ENCODE results near the gene CEP85L.

DNA sequence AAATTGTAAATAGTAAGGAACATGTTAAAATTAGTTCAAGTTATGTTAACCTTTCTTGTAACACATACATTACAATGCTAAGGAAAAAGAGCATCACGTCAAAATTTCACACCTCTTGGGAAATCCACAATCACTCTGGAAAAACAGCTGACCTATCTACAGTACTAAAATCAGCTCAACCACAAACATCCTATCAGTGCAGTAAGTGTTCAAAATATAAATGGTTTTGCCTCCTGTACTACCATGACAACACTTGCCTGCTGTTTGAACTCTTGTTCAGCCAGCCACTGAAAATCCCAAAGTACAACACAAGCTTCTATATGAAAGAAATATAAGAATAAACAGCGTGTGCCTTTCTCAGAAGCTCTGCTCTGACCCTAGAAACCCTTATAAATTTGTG, 186.8 kb downstream of the CEP85L start:
- TF ChIP-seq CTCF (IDR thresholded peaks at IDR 0.05) = no peak
- no peak for TF ChIP-seq ZFX (IDR thresholded peaks at IDR 0.05; ENCODE audit: borderline replicate concordance)
